ENCODE results near the gene KIF26B. TPM values are rescaled to one million over a fixed set of nuclear protein-coding genes. Genes with fewer than 3 reads are reported as not detected.

KIF26B gene
- polyA plus RNA-seq, 4 donors = 29.7 to 44.6 (median 38.7) TPM

- no peak for DNase-seq (ENCODE audit: low read depth in 4 of 4, low spot score in 2 of 4)
Observed at GRCh38 chr1:245448975-245449431, 294.2 kb downstream of the KIF26B start.

GRCh38 chr1:245453541-245453940 lies 298.8 kb downstream of the KIF26B start:
- DNase-seq (ENCODE audit: low read depth in 4 of 4, low spot score in 2 of 4) = no peak

- DNase-seq (ENCODE audit: low read depth in 4 of 4, low spot score in 2 of 4) = no peak
Observed at GRCh38 chr1:245454051-245454450, 299.3 kb downstream of the KIF26B start.

- DNase-seq (ENCODE audit: low read depth in 4 of 4, low spot score in 2 of 4) = no peak
Observed at GRCh38 chr1:245457562-245457961, 302.8 kb downstream of the KIF26B start.

GRCh38 chr1:245458234-245458633 lies 303.4 kb downstream of the KIF26B start:
- DNase-seq (ENCODE audit: low read depth in 4 of 4, low spot score in 2 of 4) = no peak

GRCh38 chr1:245458761-245459174 lies 304.0 kb downstream of the KIF26B start:
- DNase-seq (ENCODE audit: low read depth in 4 of 4, low spot score in 2 of 4) = no peak

GRCh38 chr1:245459621-245460020 lies 304.8 kb downstream of the KIF26B start:
- no peak for DNase-seq (ENCODE audit: low read depth in 4 of 4, low spot score in 2 of 4)

GRCh38 chr1:245461681-245462080 lies 306.9 kb downstream of the KIF26B start:
- DNase-seq (ENCODE audit: low read depth in 4 of 4, low spot score in 2 of 4) = no peak

GRCh38 chr1:245462161-245462560 lies 307.4 kb downstream of the KIF26B start:
- DNase-seq (ENCODE audit: low read depth in 4 of 4, low spot score in 2 of 4) = no peak

- no peak for DNase-seq (ENCODE audit: low read depth in 4 of 4, low spot score in 2 of 4)
Observed at GRCh38 chr1:245463392-245464165, 308.8 kb downstream of the KIF26B start.

GRCh38 chr1:245464290-245464689 lies 309.5 kb downstream of the KIF26B start:
- DNase-seq (ENCODE audit: low read depth in 4 of 4, low spot score in 2 of 4) = no peak

- no peak for DNase-seq (ENCODE audit: low read depth in 4 of 4, low spot score in 2 of 4)
Observed at GRCh38 chr1:245465666-245466065, 310.9 kb downstream of the KIF26B start.

GRCh38 chr1:245466261-245466660 lies 311.5 kb downstream of the KIF26B start:
- no peak for DNase-seq (ENCODE audit: low read depth in 4 of 4, low spot score in 2 of 4)

GRCh38 chr1:245467804-245468203 lies 313.0 kb downstream of the KIF26B start:
- DNase-seq (ENCODE audit: low read depth in 4 of 4, low spot score in 2 of 4) = no peak

- DNase-seq (ENCODE audit: low read depth in 4 of 4, low spot score in 2 of 4) = no peak
Observed at GRCh38 chr1:245469006-245469405, 314.2 kb downstream of the KIF26B start.

GRCh38 chr1:245469734-245470133 lies 314.9 kb downstream of the KIF26B start:
- no peak for DNase-seq (ENCODE audit: low read depth in 4 of 4, low spot score in 2 of 4)

- no peak for DNase-seq (ENCODE audit: low read depth in 4 of 4, low spot score in 2 of 4)
Observed at GRCh38 chr1:245475126-245475525, 320.3 kb downstream of the KIF26B start.

- DNase-seq (ENCODE audit: low read depth in 4 of 4, low spot score in 2 of 4) = no peak
Observed at GRCh38 chr1:245475961-245476516, 321.3 kb downstream of the KIF26B start.

GRCh38 chr1:245477941-245478340 lies 323.2 kb downstream of the KIF26B start:
- no peak for DNase-seq (ENCODE audit: low read depth in 4 of 4, low spot score in 2 of 4)

- DNase-seq (ENCODE audit: low read depth in 4 of 4, low spot score in 2 of 4) = no peak
Observed at GRCh38 chr1:245480393-245481120, 325.8 kb downstream of the KIF26B start.

GRCh38 chr1:245481261-245481660 lies 326.5 kb downstream of the KIF26B start:
- DNase-seq (ENCODE audit: low read depth in 4 of 4, low spot score in 2 of 4) = no peak

GRCh38 chr1:245483247-245483646 lies 328.5 kb downstream of the KIF26B start:
- no peak for DNase-seq (ENCODE audit: low read depth in 4 of 4, low spot score in 2 of 4)

Measured in left renal cortex interstitium (tissue), 4 donors.